Lung (tissue), 12 donors: ENCODE measurements around the gene TAAR1. TPM values are rescaled to one million over a fixed set of nuclear protein-coding genes. Genes with fewer than 3 reads are reported as not detected.

ENCODE experiments used
- ATAC-seq: fragments of 200-7000 bp; cut with Tn5 transposase; one replicate; pipeline ENCODE4 v1.9.1; 2020; ENCODE audit warnings: moderate number of reproducible peaks; ENCODE audit not compliant: insufficient read depth, low FRiP score
- DNase-seq, 3 donors: peaks; one replicate each; pipeline ENCODE4 v3.0.0-alpha.2; 2013 to 2017
- H3K27ac ChIP-seq, 2 donors: one replicate each; pipeline ENCODE4 v1.5.1; 2013; ENCODE audit warnings: mild to moderate bottlenecking in 2 of 2, moderate library complexity in 2 of 2, control low read depth in 1 of 2, inconsistent platforms in 1 of 2, low read depth in 1 of 2, low read length in 1 of 2
- H3K27me3 ChIP-seq, 3 donors: one replicate each; pipeline ENCODE4 v1.5.1; 2013; ENCODE audit warnings: low read length in 2 of 3; ENCODE audit not compliant: control insufficient read depth in 3 of 3, insufficient read depth in 3 of 3
- H3K36me3 ChIP-seq, 4 donors: one replicate each; pipeline ENCODE4 v1.5.1; 2013; ENCODE audit warnings: low read length in 4 of 4, mild to moderate bottlenecking in 1 of 4, moderate library complexity in 1 of 4; ENCODE audit not compliant: control insufficient read depth in 4 of 4, insufficient read depth in 4 of 4
- H3K4me1 ChIP-seq, 5 donors: one replicate each; pipeline ENCODE4 v1.5.1; 2013; ENCODE audit warnings: low read length in 5 of 5, mild to moderate bottlenecking in 2 of 5, moderate library complexity in 1 of 5; ENCODE audit not compliant: control insufficient read depth in 5 of 5, insufficient read depth in 5 of 5
- H3K4me3 ChIP-seq: one replicate; pipeline ENCODE4 v1.5.1; 2013; ENCODE audit warnings: mild to moderate bottlenecking, control low read depth, moderate library complexity
- H3K9ac ChIP-seq, 2 donors: one replicate each; pipeline ENCODE4 v1.5.1; 2013; ENCODE audit warnings: low read length in 2 of 2, control low read depth in 1 of 2; ENCODE audit not compliant: insufficient read depth in 1 of 2
- H3K9me3 ChIP-seq, 4 donors: one replicate each; pipeline ENCODE4 v1.5.1; 2013; ENCODE audit warnings: low read length in 3 of 4, mild to moderate bottlenecking in 1 of 4, moderate library complexity in 1 of 4; ENCODE audit not compliant: control insufficient read depth in 4 of 4, insufficient read depth in 3 of 4
- WGBS, 2 donors: extraction: QIAGEN DNeasy Blood & Tissue Kit; methylation state at CpG; one replicate each; pipeline ENCODE4 v1.1.7; 2013; 5-methylcytosine and 5-hydroxymethylcytosine counted together
- polyA plus RNA-seq, 2 donors: library from polyadenylated mRNA; stranded (reverse); fragments of 200-250 nt; gene quantifications; one replicate each; pipeline ENCODE4 v1.2.1, GENCODE V29; 2013
- total RNA-seq, 2 donors: library from RNA; depleted of rRNA in 1 of 2; stranded (reverse); fragments of >200 nt in 1 of 2; gene quantifications; one replicate each; pipeline ENCODE4 v1.2.1, GENCODE V29; 2014 to 2021
- TF ChIP-seq, protein P1 (sequence below): IDR thresholded peaks from 2 replicates; pipeline ENCODE4 v1.5.1; 2012; ENCODE audit warnings: mild to moderate bottlenecking; ENCODE audit errors: control extremely low read depth, extremely low read depth
- donor health status: control.
- donor health status: control.
- donor health status: Bipolar disorder and iron deficiency.
- donor health status: healthy.
- donor health status: DM: yes; HTN: yes; CAD: no.

TAAR1 gene
- total and polyA plus RNA-seq, 4 donors, result 0.06 TPM; not detected in 3

GRCh38 chr6:132690678-132691077 is 31.7 kb upstream of the TAAR1 start:
- ATAC-seq (no peak), DNase-seq (no peak)
- H3K27me3 ChIP-seq, result no peaks in the 10 kb centered on the region
- WGBS, 2 donors, result 75 to 88% methylated on average over 4 of the region's 4 CpGs
- peaks cover 0 to 2% (median 0%) of the 10 kb centered on the region in 5 donors for H3K4me1 ChIP-seq
- peaks cover 0 to 2% (median 0%) of the 10 kb centered on the region in 4 donors for H3K9me3 ChIP-seq
- TF ChIP-seq, protein P1, sequence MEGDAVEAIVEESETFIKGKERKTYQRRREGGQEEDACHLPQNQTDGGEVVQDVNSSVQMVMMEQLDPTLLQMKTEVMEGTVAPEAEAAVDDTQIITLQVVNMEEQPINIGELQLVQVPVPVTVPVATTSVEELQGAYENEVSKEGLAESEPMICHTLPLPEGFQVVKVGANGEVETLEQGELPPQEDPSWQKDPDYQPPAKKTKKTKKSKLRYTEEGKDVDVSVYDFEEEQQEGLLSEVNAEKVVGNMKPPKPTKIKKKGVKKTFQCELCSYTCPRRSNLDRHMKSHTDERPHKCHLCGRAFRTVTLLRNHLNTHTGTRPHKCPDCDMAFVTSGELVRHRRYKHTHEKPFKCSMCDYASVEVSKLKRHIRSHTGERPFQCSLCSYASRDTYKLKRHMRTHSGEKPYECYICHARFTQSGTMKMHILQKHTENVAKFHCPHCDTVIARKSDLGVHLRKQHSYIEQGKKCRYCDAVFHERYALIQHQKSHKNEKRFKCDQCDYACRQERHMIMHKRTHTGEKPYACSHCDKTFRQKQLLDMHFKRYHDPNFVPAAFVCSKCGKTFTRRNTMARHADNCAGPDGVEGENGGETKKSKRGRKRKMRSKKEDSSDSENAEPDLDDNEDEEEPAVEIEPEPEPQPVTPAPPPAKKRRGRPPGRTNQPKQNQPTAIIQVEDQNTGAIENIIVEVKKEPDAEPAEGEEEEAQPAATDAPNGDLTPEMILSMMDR, result no peak
- no peak overlapping the region for H3K9ac ChIP-seq
- no peaks in the 10 kb centered on the region for H3K36me3 ChIP-seq
- H3K4me3 ChIP-seq, result no peak overlapping the region
- H3K27ac ChIP-seq, result no peak overlapping the region

DNA sequence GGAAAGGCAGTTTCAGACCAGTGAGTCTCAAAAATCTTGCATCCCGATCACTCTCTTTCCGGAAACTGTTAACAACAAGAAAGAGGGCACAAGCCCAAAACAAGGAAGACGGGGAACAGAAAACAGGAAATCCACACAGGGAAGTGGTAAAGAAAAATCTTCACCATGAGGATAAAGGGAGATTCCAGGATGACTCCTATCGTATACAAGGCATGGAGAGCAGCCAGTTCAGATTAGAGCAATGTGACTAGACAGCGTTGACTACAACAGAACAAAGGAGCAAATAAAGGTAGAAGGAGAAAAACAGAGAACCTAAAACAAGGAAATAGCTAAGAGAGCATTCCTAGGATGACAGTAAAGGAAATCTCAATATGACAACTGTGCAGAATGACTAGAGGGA is 28.3 kb upstream of the TAAR1 start:
- Histone ChIP-seq H3K9ac (no peak overlapping the region), H3K36me3 (no peaks in the 10 kb centered on the region), H3K4me3 (no peak overlapping the region), H3K9me3 (peaks cover 0 to 2% (median 0%) of the 10 kb centered on the region in 4 donors), H3K27me3 (no peaks in the 10 kb centered on the region), H3K27ac (no peak overlapping the region), H3K4me1 (peaks cover 0 to 2% (median 0%) of the 10 kb centered on the region in 5 donors)
- peak; percentile 53 for ATAC-seq
- TF ChIP-seq, protein P1, result no peak
- 52 to 62% methylated on average over 5 of the region's 5 CpGs for WGBS, 2 donors
- no peak for DNase-seq

DNA sequence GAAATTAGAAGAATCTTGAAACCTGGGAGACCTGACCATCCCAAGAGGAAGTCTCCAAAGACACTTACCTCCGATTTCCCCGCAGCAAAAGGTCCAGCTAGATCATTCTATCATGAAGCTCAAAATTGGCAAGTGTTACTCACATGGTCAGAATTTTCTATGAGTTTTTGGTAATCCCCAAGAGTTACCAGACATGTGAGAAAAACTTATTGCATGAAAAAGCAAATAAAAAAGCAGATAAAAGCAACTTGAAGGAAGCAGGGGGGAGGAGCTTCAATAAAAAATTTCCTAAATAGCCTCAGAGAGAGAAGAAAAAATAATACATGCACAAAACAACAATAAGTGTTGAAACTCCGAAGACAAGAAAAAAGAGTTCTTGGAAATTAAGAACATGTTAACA is 27.5 kb upstream of the TAAR1 start:
- no peaks in the 10 kb centered on the region for H3K27me3 ChIP-seq
- 86 to 95% methylated on average over 3 of the region's 3 CpGs for WGBS, 2 donors
- no peak overlapping the region for H3K27ac ChIP-seq
- TF ChIP-seq, protein P1, result no peak
- H3K9ac ChIP-seq, result no peak overlapping the region
- H3K4me3 ChIP-seq, result no peak overlapping the region
- ATAC-seq, result no peak
- peaks cover 0 to 2% (median 0%) of the 10 kb centered on the region in 5 donors for H3K4me1 ChIP-seq
- H3K9me3 ChIP-seq, result peaks cover 0 to 5% (median 0%) of the 10 kb centered on the region in 4 donors
- no peaks in the 10 kb centered on the region for H3K36me3 ChIP-seq
- no peak for DNase-seq

DNA sequence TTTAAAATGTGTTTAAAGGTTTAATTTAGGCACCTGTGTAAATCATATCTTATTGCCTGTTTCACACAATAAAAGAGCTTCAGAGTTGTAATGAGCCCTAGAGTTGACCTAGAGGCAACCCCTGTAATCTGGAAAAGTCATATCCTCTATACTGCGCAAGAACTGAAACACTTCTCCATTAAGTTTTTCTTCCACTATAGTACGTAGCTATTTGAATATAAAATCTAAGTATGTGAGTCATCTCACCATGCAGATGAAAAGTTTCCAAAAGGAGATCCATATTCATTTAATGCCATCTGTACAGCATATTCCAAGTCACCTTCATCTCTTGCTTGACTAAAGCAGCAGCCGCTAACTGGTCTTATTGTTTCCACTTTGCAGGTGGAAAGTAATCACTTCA is 26.0 kb upstream of the TAAR1 start:
- no peak for DNase-seq
- no peak overlapping the region for H3K27ac ChIP-seq
- no peak overlapping the region for H3K9ac ChIP-seq
- peaks cover 0 to 5% (median 0%) of the 10 kb centered on the region in 4 donors for H3K9me3 ChIP-seq
- H3K27me3 ChIP-seq, result no peaks in the 10 kb centered on the region
- no peak overlapping the region for H3K4me3 ChIP-seq
- no peaks in the 10 kb centered on the region for H3K4me1 ChIP-seq
- 80 to 82% methylated on average over 3 of the region's 3 CpGs for WGBS, 2 donors
- H3K36me3 ChIP-seq, result no peaks in the 10 kb centered on the region
- no peak for ATAC-seq
- TF ChIP-seq, protein P1, result no peak
